Measurements from ENCODE around the gene SS18L1. TPM values are rescaled to one million over a fixed set of nuclear protein-coding genes. Genes with fewer than 3 reads are reported as not detected.

The SS18L1 gene
- total RNA-seq, 1 experiment from 2014 or later: 12.3 TPM

DNA sequence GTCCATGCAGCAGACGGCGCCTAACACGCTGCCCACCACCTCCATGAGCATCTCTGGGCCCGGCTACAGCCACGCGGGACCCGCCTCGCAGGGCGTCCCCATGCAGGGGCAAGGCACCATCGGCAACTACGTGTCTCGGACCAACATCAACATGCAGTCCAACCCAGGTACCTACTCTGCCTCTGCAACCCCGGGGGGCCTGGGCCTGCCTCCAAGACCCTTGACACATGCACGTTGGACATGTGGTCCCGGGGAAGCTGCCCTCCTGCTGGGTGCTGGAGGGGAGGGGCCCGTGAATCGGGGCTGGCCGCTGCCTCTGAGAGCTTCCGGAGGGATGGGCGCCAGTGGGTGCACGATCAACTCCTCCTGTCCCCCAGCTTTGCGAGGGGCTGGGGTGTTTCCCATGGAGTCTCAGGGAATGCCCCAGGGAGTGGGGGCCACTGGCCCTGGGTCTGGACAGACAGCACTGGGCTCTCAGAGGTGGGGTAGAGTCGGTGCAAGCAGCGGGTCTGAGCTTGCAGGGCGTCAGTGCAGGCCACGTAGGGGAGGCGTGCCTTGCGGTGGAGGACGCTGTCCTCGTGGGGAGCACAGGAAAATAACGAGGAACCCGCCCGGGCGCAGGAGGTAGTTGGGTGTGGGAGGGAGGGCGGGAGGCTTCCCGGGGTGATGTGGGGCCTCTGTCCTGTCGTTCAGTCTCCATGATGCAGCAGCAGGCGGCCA is 19.4 kb downstream of the SS18L1 start:
- Histone ChIP-seq H3K4me3 (ENCODE audit: low read length) (no peak overlapping the region), H3K36me3 (ENCODE audit: insufficient read depth, low read length) (no peaks in the 10 kb centered on the region), H3K27ac (ENCODE audit: low read length) (no peak overlapping the region), H3K4me1 (ENCODE audit: low read length) (peaks cover 17% of the 10 kb centered on the region), H3K27me3 (ENCODE audit: low read length) (no peaks in the 10 kb centered on the region), H3K9me3 (ENCODE audit: low read length) (no peaks in the 10 kb centered on the region), H3K9ac (ENCODE audit: low read length) (no peak overlapping the region), H2AFZ (ENCODE audit: low read length) (no peak overlapping the region), H3K79me2 (ENCODE audit: low read length) (no peaks in the 10 kb centered on the region), H3K4me2 (ENCODE audit: low read depth, low read length, poor library complexity, severe bottlenecking) (no peak overlapping the region), H3K9me2 (replicated peaks; ENCODE audit: insufficient read depth, low read length) (no peaks in the 10 kb centered on the region), H4K20me1 (ENCODE audit: insufficient read depth, low read depth, low read length) (peaks cover 20% of the 10 kb centered on the region)
- no peak for DNase-seq

DNA sequence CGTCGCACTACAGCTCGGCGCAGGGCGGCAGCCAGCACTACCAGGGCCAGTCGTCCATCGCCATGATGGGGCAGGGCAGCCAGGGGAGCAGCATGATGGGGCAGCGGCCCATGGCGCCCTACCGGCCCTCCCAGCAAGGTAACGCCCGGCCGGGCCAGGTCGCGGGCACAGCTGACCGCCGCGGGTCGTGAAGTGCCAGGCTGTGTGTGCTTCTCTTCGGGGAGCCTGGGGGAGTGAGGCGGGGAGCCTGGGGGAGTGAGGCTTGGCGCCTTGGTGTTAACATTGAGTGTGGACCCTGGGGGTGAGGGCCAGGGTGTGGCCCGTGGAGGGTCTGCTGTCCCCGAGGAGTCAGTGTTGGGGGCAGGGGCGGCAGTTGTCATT is 19.9 kb downstream of the SS18L1 start:
- peaks cover 12% of the 10 kb centered on the region for H3K4me1 ChIP-seq (ENCODE audit: low read length)
- H3K4me2 ChIP-seq (ENCODE audit: low read depth, low read length, poor library complexity, severe bottlenecking): no peak overlapping the region
- no peaks in the 10 kb centered on the region for H3K36me3 ChIP-seq (ENCODE audit: insufficient read depth, low read length)
- H3K27me3 ChIP-seq (ENCODE audit: low read length): no peaks in the 10 kb centered on the region
- no peaks in the 10 kb centered on the region for H3K9me2 ChIP-seq (replicated peaks; ENCODE audit: insufficient read depth, low read length)
- peaks cover 15% of the 10 kb centered on the region for H4K20me1 ChIP-seq (ENCODE audit: insufficient read depth, low read depth, low read length)
- no peaks in the 10 kb centered on the region for H3K9me3 ChIP-seq (ENCODE audit: low read length)
- no peak overlapping the region for H2AFZ ChIP-seq (ENCODE audit: low read length)
- no peak overlapping the region for H3K27ac ChIP-seq (ENCODE audit: low read length)
- no peaks in the 10 kb centered on the region for H3K79me2 ChIP-seq (ENCODE audit: low read length)
- no peak for DNase-seq
- H3K9ac ChIP-seq (ENCODE audit: low read length): no peak overlapping the region
- no peak overlapping the region for H3K4me3 ChIP-seq (ENCODE audit: low read length)

DNA sequence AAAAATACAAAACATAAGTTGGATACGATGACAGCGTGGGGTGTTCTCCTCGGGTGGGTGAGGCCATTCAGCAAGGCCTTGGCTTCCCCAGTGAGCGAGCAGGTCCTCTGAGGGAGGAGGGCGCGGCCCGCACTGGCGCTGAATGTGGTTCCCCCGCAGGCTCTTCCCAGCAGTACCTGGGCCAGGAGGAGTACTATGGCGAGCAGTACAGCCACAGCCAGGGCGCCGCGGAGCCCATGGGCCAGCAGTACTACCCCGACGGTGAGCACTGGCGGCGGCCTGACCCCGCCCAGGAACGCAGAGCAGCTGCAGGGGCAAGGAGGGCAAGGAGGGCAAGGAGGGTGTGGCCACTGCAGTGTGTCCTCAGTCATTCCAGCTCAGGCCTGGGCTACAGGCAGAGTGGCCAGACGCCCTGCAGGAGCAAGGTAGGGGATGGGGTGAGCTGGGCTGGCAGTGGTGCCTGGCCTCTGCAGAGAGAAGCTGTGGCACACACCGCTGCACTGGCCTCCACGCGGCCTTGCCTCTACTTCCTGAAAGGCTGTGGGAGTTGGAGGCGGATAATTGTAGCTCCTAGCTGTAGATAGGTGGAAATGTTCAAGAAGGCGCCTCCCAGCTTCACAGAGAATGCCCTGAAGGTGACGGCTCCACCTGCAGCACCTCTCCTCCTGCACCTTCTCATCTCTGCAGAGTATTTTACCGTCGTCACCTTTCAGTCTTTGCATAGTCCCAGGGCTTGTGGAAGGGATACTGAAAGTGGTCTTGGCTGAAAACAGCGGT is 20.6 kb downstream of the SS18L1 start:
- Histone ChIP-seq H3K9me2 (replicated peaks; ENCODE audit: insufficient read depth, low read length) (no peaks in the 10 kb centered on the region), H3K9ac (ENCODE audit: low read length) (no peak overlapping the region), H3K36me3 (ENCODE audit: insufficient read depth, low read length) (no peaks in the 10 kb centered on the region), H3K4me1 (ENCODE audit: low read length) (peaks cover 5% of the 10 kb centered on the region), H3K79me2 (ENCODE audit: low read length) (no peaks in the 10 kb centered on the region), H3K4me2 (ENCODE audit: low read depth, low read length, poor library complexity, severe bottlenecking) (no peak overlapping the region), H3K27ac (ENCODE audit: low read length) (no peak overlapping the region), H3K4me3 (ENCODE audit: low read length) (no peak overlapping the region), H2AFZ (ENCODE audit: low read length) (no peak overlapping the region), H3K9me3 (ENCODE audit: low read length) (no peaks in the 10 kb centered on the region), H3K27me3 (ENCODE audit: low read length) (no peaks in the 10 kb centered on the region), H4K20me1 (ENCODE audit: insufficient read depth, low read depth, low read length) (peaks cover 8% of the 10 kb centered on the region)
- no peak for DNase-seq

DNA sequence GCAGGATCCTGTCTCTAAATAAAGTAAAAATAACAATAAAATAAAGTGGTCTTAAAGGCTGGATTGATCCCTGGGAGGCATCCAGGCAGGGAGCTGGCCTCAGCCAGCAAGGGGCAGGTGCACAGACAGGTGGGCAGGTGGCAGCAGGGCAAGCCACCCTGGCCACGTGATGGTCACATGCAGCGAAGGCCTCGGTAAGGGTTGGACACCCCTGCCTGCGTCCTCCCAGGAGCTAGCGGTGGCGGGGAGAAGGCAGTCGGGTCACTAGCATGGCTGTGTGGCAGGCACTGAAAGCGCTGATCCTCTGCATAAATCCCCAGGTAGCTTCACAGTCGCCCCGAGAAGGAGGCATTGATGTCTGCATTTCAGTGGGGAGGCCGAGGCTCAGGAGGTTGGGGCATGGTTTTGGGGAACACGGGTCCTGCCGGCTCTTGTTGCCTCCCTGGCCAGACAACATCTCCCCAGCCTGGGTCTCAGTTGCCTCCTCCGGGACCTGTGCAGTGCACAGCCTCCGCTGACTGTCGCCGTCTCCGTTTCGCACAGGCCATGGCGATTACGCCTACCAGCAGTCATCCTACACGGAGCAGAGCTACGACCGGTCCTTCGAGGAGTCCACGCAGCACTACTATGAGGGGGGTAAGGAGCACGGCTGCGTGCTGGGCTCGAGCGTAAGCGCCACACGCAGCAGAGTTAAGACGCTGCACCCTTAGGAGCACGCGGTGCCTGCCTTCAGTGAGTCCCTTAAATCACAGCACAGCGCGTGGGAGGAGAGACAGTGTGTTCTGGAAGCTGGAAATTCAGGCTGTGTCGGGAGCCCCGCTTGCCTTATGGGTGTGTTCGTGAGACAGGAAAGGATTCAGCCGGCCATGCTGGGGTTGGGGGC is 21.6 kb downstream of the SS18L1 start:
- no peak overlapping the region for H3K4me2 ChIP-seq (ENCODE audit: low read depth, low read length, poor library complexity, severe bottlenecking)
- H3K27ac ChIP-seq (ENCODE audit: low read length): no peak overlapping the region
- no peak overlapping the region for H2AFZ ChIP-seq (ENCODE audit: low read length)
- H3K9ac ChIP-seq (ENCODE audit: low read length): no peak overlapping the region
- no peak overlapping the region for H3K4me3 ChIP-seq (ENCODE audit: low read length)
- no peak for DNase-seq
- no peaks in the 10 kb centered on the region for H3K79me2 ChIP-seq (ENCODE audit: low read length)
- H3K9me3 ChIP-seq (ENCODE audit: low read length): no peaks in the 10 kb centered on the region
- no peaks in the 10 kb centered on the region for H3K9me2 ChIP-seq (replicated peaks; ENCODE audit: insufficient read depth, low read length)
- H3K27me3 ChIP-seq (ENCODE audit: low read length): no peaks in the 10 kb centered on the region
- no peaks in the 10 kb centered on the region for H4K20me1 ChIP-seq (ENCODE audit: insufficient read depth, low read depth, low read length)
- H3K4me1 ChIP-seq (ENCODE audit: low read length): no peaks in the 10 kb centered on the region
- no peaks in the 10 kb centered on the region for H3K36me3 ChIP-seq (ENCODE audit: insufficient read depth, low read length)

DNA sequence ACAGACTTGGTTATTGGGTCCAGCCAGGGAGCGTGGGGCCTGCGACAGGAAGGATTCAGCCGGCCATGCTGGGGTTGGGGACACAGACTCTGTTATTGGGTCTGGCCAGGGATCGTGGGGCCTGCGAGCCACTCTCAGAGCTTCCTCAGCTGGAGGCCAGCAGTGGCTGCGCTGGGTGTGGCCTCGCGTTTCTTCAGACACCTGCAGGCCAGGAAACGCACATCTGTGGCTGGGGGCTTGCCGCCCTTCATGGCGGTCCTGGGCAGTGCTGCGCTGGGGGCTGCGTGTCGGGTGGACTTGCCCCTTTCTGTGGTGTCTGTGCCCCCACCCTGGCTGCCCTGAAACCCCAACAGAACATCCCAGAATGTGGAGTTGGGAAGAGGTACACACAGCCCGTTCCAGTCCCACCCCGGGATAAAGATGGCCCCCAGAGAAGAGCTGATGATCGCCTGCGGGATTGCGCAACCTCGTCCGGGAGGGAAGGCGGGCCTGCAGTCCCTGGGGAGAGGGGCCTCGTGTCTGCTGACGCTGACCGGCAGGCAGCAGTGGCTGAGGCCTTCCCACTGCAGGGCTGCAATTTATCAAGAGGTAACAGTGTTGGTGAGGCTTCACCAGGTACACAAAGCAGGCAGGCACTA is 22.3 kb downstream of the SS18L1 start:
- H3K27me3 ChIP-seq (ENCODE audit: low read length): no peaks in the 10 kb centered on the region

DNA sequence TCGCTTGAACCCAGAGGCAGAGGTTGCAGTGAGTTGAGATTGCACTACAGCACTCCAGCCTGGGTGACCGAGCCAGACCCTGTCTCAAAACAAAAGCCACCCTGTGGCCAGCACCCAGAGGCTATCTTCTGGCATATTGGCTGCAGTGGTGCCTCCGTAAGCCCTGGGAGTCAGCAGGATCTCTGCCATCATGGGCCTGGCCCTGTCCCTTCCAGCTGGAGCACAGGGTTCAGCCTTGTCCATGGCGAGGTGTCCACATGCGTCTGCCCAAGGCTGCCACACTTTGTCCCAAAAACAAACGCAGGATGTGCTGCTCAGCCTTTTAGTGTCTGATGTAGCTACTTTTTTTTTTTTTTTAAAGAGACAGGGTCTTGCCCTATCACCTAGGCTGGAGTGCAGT is 23.9 kb downstream of the SS18L1 start:
- Histone ChIP-seq H3K27ac (ENCODE audit: low read length) (no peak overlapping the region), H3K9ac (ENCODE audit: low read length) (no peak overlapping the region), H3K27me3 (ENCODE audit: low read length) (no peaks in the 10 kb centered on the region), H3K9me2 (replicated peaks; ENCODE audit: insufficient read depth, low read length) (no peaks in the 10 kb centered on the region), H4K20me1 (ENCODE audit: insufficient read depth, low read depth, low read length) (no peaks in the 10 kb centered on the region), H3K4me1 (ENCODE audit: low read length) (no peaks in the 10 kb centered on the region), H3K9me3 (ENCODE audit: low read length) (no peaks in the 10 kb centered on the region), H2AFZ (ENCODE audit: low read length) (no peak overlapping the region), H3K79me2 (ENCODE audit: low read length) (no peaks in the 10 kb centered on the region), H3K4me3 (ENCODE audit: low read length) (no peak overlapping the region), H3K36me3 (ENCODE audit: insufficient read depth, low read length) (no peaks in the 10 kb centered on the region), H3K4me2 (ENCODE audit: low read depth, low read length, poor library complexity, severe bottlenecking) (no peak overlapping the region)
- DNase-seq: no peak

More for the DNA sequence above, 22.3 kb downstream of the SS18L1 start:
- no peak for DNase-seq
- no peaks in the 10 kb centered on the region for H3K4me1 ChIP-seq (ENCODE audit: low read length)
- no peaks in the 10 kb centered on the region for H3K9me2 ChIP-seq (replicated peaks; ENCODE audit: insufficient read depth, low read length)
- no peak overlapping the region for H3K9ac ChIP-seq (ENCODE audit: low read length)
- H3K9me3 ChIP-seq (ENCODE audit: low read length): no peaks in the 10 kb centered on the region
- H3K4me2 ChIP-seq (ENCODE audit: low read depth, low read length, poor library complexity, severe bottlenecking): no peak overlapping the region
- H3K36me3 ChIP-seq (ENCODE audit: insufficient read depth, low read length): no peaks in the 10 kb centered on the region
- no peak overlapping the region for H3K27ac ChIP-seq (ENCODE audit: low read length)
- H3K4me3 ChIP-seq (ENCODE audit: low read length): no peak overlapping the region
- H4K20me1 ChIP-seq (ENCODE audit: insufficient read depth, low read depth, low read length): no peaks in the 10 kb centered on the region
- no peaks in the 10 kb centered on the region for H3K79me2 ChIP-seq (ENCODE audit: low read length)
- no peak overlapping the region for H2AFZ ChIP-seq (ENCODE audit: low read length)

DNA sequence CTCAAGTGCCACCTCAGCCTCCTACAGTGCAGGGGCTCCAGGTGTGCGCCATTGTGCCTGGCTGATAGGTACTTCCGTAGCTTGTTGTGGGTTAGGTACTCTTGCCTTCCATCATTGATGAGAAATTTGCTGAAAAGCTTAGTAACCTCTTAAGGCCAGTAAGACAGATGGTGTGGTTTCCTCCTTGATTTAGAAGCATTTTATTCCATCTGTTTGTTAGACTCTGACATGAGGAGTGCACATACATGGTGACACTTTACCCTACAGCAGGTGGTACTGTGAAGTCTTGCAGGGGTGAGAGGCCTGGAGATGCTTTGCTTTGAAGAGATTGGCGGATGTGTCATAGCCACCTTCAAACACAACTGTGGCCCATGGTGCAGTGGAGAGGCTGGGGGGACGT is 24.5 kb downstream of the SS18L1 start:
- no peaks in the 10 kb centered on the region for H3K9me3 ChIP-seq (ENCODE audit: low read length)
- H3K4me2 ChIP-seq (ENCODE audit: low read depth, low read length, poor library complexity, severe bottlenecking): no peak overlapping the region
- no peak for DNase-seq
- H3K36me3 ChIP-seq (ENCODE audit: insufficient read depth, low read length): no peaks in the 10 kb centered on the region
- no peak overlapping the region for H2AFZ ChIP-seq (ENCODE audit: low read length)
- H3K4me3 ChIP-seq (ENCODE audit: low read length): no peak overlapping the region
- H3K9ac ChIP-seq (ENCODE audit: low read length): no peak overlapping the region
- no peaks in the 10 kb centered on the region for H3K4me1 ChIP-seq (ENCODE audit: low read length)
- no peaks in the 10 kb centered on the region for H3K9me2 ChIP-seq (replicated peaks; ENCODE audit: insufficient read depth, low read length)
- H3K79me2 ChIP-seq (ENCODE audit: low read length): no peaks in the 10 kb centered on the region
- H3K27me3 ChIP-seq (ENCODE audit: low read length): no peaks in the 10 kb centered on the region
- H3K27ac ChIP-seq (ENCODE audit: low read length): no peak overlapping the region
- H4K20me1 ChIP-seq (ENCODE audit: insufficient read depth, low read depth, low read length): no peaks in the 10 kb centered on the region

All from Karpas-422 (cell line).